Loucy (cell line): ENCODE results near the gene PAK5.

Experiments
- EZH2phosphoT487 ChIP-seq: fragments of 200-600 bp; IDR thresholded peaks from 2 replicates; pipeline ENCODE4 v1.6.1; 2018; ENCODE audit warnings: antibody characterized with exemption, mild to moderate bottlenecking, moderate library complexity, borderline replicate concordance
- TF ChIP-seq, protein P1 (sequence below): fragments of 200-600 bp; sonication (generic); conservative IDR thresholded peaks from 2 replicates; pipeline ENCODE4 v1.5.1; 2014; ENCODE audit warnings: mild to moderate bottlenecking, antibody characterized with exemption, low read length

DNA sequence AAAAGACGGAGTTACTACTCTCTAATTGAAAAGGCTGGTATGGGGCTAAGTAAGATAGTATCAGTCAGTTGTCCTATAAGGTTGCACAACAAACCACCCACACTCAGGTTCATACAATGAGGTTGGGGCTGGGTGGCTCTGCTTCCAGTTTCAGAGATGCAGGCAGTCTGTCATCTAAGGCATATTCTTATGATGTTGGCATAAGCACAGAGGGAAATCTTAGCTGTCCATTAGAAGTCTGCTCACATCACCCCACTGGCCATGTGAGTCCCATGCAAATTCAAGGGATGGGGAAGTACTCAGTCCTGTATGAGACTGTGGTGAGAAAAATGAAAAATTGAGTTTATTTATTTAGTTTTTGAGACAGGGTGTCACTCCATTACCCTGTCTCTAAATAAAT is 205.9 kb downstream of the PAK5 start:
- TF ChIP-seq, protein P1, sequence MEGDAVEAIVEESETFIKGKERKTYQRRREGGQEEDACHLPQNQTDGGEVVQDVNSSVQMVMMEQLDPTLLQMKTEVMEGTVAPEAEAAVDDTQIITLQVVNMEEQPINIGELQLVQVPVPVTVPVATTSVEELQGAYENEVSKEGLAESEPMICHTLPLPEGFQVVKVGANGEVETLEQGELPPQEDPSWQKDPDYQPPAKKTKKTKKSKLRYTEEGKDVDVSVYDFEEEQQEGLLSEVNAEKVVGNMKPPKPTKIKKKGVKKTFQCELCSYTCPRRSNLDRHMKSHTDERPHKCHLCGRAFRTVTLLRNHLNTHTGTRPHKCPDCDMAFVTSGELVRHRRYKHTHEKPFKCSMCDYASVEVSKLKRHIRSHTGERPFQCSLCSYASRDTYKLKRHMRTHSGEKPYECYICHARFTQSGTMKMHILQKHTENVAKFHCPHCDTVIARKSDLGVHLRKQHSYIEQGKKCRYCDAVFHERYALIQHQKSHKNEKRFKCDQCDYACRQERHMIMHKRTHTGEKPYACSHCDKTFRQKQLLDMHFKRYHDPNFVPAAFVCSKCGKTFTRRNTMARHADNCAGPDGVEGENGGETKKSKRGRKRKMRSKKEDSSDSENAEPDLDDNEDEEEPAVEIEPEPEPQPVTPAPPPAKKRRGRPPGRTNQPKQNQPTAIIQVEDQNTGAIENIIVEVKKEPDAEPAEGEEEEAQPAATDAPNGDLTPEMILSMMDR, result no peak
- TF ChIP-seq EZH2phosphoT487, result no peak
